Measurements from ENCODE around the gene PDE12.

- TF ChIP-seq ZNF8 (CRISPR knock-in tag; IDR thresholded peaks at IDR 0.05) (no peak), TCF4 (CRISPR knock-in tag; IDR thresholded peaks at IDR 0.05; ENCODE audit: borderline replicate concordance) (no peak), RARB (CRISPR knock-in tag; IDR thresholded peaks at IDR 0.05) (no peak), ZFP3 (CRISPR knock-in tag; IDR thresholded peaks at IDR 0.05) (no peak), PATZ1 (CRISPR knock-in tag; IDR thresholded peaks at IDR 0.05; ENCODE audit: borderline replicate concordance) (no peak), ESRRG (CRISPR knock-in tag; IDR thresholded peaks at IDR 0.05) (no peak), TSHZ2 (CRISPR knock-in tag; IDR thresholded peaks at IDR 0.05) (no peak), PPARA (CRISPR knock-in tag; IDR thresholded peaks at IDR 0.05; ENCODE audit: borderline replicate concordance) (no peak)
- TF ChIP-seq, protein P1, sequence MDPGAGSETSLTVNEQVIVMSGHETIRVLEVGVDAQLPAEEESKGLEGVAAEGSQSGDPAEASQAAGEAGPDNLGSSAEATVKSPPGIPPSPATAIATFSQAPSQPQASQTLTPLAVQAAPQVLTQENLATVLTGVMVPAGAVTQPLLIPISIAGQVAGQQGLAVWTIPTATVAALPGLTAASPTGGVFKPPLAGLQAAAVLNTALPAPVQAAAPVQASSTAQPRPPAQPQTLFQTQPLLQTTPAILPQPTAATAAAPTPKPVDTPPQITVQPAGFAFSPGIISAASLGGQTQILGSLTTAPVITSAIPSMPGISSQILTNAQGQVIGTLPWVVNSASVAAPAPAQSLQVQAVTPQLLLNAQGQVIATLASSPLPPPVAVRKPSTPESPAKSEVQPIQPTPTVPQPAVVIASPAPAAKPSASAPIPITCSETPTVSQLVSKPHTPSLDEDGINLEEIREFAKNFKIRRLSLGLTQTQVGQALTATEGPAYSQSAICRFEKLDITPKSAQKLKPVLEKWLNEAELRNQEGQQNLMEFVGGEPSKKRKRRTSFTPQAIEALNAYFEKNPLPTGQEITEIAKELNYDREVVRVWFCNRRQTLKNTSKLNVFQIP (CRISPR knock-in tag; IDR thresholded peaks at IDR 0.05; ENCODE audit: borderline replicate concordance, low read depth) = no peak
Measured at GRCh38 chr3:57604971-57605370, 48.9 kb downstream of the PDE12 start.

All from SK-N-SH treated with all-trans-retinoic acid at 6 μM for 48 hours (cell line).